NCI-H82 (cell line): ENCODE results near the gene SCN8A.
"Not testable (repeated sequence)": the region's sequence is repeated elsewhere in the genome, so short reads cannot be mapped to it uniquely, and the experiment has no call there.

Source experiments
- DNase-seq: peaks from one replicate; lab custom pipeline; 2025; lab: John Stamatoyannopoulos, UW

SCN8A gene

DNA sequence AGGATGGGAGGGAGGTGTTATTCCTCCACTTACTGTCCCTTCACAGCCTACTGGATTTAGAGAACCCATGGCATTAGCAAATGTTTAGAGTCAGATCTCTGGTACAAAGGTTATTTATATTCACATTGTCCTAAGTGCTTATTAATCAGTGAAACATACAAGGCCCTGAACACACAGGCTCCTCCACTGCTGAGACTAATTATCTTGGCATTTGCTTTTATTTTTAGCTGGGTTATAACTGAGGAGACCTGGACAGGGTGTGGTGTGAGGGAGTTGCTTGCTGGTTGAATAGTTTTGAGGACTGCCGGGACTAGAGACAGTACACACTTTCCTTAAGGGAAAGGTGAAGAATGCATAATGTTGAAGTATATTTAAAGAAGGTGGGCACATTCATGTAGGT lies 180.0 kb downstream of the SCN8A start:
- no peak for DNase-seq

DNA sequence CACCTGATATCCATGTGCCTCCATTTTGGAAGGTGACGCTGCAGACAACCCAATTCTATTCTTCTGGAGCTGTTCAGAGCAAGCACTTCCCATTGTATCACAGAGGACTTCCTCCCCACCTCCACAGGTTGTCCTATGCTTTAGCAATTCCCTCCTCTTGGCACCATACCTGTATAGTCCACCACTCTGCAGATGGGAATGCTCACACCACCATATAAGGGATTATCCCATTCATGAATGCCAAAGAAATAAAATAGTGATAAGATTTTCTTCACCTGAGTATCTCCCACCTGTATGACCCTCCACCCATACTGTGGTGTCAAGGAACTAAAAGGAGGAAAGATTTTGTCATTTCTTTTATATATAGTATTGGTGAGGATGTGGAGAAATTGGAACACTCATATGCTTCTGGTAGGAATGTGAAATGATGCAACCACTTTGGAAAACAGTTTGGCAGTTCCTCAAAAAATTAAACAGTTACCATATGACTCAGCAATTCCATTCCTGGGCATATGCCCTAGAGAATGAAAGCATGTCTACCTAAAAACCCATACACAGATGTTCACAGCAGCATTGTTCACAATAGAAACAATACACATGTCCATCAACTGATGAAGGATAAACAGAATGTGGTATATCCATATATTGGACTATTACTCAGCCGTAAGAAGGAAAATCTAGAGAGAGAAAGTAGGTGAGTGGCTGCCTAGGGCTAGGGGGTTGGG lies 182.3 kb downstream of the SCN8A start:
- DNase-seq, result no peak

DNA sequence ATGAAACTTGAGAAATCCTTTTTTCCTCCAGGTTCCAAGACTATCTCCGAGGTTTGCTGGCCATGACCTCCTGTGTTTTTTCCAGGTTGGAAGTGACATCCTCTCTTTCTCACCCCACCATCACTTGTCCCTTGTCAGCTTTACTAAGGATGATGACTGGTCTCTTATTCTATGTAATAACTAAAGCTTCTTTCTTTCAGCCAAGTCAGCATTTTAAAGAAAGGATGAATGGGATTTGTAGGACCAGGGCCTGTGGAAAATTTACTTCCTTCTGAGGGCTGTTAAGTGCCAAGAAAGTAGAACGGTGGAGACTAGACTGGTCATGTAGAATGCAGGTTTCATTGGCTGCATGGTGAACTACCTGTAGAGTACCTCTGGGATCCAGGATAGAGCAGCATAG lies 183.9 kb downstream of the SCN8A start:
- no peak for DNase-seq

DNA sequence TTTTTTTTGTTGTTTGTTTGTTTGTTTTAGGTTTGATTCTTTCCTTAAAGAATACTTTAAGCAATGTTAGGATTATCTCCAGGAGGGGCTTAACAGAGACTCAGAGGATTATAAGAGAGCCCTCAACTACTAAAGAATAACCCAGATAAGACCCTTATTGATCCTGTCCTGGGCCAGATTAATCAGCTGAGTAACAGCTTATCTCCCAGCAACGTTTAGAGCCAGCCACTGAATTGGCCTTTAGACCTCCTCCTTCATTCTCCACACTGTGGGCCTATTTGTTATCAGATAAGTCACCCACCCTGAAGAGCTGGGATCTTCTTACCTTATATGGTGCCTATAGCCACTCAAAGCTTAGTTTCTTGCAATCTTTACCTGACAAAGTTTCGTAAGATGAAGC lies 186.4 kb downstream of the SCN8A start:
- peak; percentile 97 for DNase-seq

DNA sequence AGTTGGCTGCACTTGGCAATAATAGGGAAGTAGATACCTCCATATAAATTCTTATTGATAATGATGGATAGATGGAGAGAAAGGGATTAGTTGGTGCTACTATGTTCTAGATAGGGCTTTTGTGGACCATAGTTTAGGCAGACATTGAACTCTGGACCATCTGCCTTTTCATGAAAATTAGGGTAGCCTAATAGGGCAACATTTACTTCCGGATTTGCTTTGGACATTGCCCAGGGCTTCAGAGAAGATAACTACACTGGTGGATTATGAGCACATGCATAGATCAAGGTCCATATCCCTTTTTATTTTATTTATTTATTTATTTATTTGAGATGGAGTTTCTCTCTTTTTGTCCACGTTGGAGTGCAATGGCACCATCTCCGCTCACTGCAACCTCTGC lies 186.9 kb downstream of the SCN8A start:
- DNase-seq, result no peak

DNA sequence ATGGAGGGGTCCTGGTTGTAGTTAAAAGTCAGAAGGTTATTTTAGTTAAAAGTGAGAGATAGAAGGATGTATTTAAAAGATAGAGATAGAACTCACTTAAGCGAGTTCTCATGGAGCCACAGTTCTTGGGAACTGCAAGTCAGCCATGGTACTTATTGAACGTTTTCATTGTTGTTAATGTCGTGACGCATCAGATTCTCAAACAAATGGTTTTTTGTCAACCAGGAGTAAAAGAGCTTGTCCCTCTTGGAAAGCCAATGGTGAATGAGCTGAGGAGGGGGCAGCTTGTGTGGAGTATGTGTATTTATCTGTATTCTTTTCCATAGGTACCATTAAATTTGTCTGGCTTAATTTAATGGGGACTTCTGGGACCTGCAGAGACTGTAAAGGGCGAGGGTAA lies 188.8 kb downstream of the SCN8A start:
- DNase-seq, result no peak

DNA sequence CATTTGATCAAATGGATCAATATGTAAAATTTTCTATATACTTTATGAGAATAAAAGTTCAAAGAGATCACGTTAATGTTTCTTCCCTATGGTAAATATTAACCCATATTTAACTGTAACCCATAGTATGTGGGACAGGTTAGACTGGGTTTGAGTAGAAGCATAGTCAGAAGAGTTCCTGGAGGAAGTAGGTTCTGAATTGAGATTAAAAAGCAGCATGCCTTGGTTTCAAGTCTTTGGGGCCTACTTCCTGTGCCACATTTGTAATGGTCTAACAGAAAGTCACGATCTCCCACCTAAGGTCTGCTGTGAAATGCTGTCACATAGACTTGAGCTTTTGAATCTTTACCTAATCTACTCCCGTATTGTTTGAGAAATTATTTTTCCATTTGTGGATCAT lies 193.7 kb downstream of the SCN8A start:
- no peak for DNase-seq

DNA sequence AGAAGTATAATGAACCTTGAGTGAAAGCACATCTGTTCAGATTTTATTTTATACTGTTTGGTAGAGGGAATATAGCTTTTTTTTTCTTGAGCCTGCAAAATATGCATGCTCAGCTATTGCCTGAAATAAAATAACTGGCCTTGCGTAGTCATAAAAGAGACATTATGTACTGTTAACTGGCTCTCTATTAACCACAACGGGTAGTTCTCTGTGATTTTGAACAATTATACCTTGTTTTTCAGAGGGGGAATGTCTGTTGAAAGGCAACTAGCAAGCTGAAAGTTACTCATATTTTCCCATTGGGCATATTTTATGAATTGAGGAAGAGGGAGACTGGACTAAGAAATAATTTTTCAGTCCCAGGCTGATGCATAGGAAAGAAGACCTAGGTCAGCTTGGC lies 194.9 kb downstream of the SCN8A start:
- DNase-seq, result no peak

DNA sequence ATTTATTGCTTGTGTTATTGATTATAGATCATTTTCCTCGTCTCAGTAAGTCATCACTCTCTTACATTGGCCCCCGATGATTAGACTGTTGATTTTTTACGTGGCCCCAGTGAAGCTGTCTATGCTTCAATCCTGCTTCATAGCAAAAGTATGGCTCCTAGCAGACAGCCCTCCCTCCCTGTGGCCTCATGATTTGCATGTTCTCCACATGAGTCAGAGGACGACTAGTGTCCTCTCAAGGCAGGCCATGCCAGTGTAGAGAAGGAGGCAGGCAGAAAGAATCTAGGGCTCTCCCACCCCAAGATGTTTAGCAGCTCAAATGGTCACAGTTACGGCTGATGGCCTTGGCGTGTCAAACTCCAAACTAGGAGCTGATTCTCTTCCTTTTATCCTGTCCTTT lies 197.8 kb downstream of the SCN8A start:
- no peak for DNase-seq

DNA sequence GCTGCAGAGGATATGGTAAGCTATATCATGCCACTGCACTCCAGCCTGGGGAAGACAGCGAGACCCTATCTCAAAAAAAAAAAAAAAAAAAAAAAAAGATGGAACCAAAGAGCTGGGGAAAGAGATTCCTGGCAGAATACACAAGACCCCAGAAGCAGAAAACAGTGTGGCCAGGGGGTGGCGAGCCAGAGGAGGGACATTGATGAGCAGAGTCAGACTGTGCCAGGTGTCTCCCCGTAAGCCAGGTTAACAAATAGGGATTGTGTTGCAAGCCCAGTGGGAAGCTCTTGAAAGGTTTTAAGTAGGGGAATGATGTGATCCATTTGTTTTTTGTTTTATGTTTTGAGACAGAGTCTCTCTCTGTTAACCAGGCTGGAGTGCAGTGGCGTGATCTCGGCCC lies 201.4 kb downstream of the SCN8A start:
- no peak for DNase-seq

DNA sequence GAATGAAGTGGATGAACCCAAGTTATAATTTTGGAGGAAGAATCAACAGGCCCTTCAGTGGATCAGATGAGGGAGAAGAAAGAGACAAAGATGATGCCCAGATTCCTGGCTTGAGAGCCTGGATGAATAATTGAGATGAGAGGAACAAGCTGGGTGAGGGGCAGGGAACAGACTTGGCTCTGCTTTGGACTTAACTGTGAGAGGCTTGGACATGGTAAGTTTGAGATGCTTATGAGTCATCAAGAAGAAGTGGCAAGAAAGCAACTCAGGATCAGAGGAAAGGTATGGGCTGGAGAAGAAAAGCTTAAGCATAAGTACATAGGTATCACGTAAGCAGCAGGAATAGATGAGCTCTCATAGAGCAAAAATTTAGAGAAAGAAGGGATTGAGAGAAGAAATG lies 202.2 kb downstream of the SCN8A start:
- no peak for DNase-seq

DNA sequence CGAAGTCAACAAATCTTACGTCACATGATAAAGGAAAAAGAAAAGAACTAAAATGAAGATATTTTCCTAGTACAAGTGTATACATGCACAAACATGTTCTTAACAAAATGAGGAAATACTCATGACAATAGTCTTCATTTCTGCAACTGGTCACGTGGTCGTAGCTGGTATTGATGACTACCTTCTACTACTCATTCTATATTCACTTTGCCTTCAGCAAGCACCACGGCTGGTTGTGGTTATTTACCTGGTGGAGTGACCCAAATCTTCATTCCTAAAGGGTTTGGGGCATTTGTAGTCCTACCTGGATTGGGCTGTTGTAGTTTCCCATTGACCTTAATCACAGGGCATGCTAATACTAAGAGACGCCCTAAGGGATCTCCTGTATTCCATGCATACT lies 206.3 kb downstream of the SCN8A start:
- DNase-seq, result no peak

DNA sequence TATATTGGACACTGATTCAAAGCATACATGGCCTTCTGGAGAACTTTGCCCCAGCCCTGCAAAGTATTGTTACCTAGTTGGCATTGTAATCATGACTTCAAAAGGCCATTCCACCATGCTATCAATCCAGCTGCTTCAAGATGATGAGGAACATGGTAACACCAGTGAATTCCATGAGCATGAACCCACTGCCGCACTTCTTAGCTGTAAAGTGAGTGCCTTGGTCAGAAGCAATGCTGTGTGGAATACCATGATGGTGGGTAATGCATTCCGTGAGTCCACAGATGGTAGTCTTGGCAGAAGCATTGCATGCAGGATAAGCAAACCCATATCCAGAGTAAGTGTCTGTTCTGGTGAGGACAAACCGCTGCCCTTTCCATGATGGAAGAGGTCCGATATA lies 207.0 kb downstream of the SCN8A start:
- DNase-seq, result not testable (repeated sequence)

DNA sequence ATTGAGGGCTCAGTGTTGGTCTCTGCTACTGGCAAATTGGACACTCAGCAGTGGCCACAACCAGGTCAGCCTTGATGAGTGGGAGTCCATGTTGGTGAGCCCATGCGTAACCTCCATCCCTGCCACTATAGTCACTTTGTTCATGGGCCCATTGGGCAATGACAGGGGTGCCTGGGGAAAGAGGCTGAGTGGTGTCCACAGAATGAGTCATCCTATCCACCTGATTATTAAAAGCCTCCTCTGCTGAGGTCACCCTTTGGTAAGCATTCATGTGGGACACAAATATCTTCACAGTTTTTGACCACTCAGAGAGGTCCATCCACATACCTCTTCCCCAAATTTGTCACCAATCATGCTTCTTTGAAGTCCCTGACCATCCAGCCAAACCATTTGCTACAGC lies 207.5 kb downstream of the SCN8A start:
- DNase-seq, result no peak

DNA sequence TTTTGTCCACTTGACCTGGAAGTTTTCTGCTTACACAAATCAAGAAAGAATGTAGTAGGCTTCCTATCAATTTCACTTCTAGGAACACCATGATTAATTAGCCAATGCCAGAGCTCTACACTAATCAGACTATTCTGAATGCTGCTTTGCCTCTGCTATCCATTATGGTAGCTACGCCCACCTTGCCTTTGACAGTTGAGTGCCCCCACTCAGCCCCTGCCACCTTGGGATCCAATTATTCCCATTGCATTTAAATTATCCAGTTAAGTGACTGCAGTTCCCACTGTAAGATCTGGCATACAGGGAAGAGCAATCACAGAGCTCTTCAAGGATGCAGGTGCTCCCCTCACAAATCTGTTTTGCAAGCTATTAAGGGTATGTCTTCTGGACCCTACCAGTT lies 210.0 kb downstream of the SCN8A start:
- DNase-seq, result peak; percentile 97

DNA sequence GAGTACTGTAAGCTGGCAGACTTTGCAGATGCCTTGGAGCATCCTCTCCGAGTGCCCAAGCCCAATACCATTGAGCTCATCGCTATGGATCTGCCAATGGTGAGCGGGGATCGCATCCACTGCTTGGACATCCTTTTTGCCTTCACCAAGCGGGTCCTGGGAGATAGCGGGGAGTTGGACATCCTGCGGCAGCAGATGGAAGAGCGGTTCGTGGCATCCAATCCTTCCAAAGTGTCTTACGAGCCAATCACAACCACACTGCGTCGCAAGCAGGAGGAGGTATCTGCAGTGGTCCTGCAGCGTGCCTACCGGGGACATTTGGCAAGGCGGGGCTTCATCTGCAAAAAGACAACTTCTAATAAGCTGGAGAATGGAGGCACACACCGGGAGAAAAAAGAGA lies 215.9 kb downstream of the SCN8A start:
- DNase-seq, result no peak

DNA sequence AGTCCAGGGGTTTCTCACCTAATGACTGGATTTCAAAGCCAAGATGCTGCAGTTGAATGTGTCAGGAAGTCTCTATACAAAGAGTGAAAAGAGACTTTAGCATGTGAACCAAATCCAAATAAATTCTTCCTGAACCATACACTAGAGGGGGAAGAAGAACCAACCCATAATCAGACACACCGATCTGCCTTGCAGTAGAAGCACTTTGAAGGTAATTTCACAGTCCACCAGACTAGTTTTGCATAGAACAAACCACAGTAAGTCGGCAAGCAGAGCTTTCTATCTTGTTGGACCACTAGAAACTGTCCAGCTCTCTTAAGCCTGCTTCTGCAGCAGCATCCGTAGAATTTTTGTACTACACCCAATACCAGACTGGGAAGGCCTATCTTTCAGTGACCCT lies 218.2 kb downstream of the SCN8A start:
- no peak for DNase-seq

DNA sequence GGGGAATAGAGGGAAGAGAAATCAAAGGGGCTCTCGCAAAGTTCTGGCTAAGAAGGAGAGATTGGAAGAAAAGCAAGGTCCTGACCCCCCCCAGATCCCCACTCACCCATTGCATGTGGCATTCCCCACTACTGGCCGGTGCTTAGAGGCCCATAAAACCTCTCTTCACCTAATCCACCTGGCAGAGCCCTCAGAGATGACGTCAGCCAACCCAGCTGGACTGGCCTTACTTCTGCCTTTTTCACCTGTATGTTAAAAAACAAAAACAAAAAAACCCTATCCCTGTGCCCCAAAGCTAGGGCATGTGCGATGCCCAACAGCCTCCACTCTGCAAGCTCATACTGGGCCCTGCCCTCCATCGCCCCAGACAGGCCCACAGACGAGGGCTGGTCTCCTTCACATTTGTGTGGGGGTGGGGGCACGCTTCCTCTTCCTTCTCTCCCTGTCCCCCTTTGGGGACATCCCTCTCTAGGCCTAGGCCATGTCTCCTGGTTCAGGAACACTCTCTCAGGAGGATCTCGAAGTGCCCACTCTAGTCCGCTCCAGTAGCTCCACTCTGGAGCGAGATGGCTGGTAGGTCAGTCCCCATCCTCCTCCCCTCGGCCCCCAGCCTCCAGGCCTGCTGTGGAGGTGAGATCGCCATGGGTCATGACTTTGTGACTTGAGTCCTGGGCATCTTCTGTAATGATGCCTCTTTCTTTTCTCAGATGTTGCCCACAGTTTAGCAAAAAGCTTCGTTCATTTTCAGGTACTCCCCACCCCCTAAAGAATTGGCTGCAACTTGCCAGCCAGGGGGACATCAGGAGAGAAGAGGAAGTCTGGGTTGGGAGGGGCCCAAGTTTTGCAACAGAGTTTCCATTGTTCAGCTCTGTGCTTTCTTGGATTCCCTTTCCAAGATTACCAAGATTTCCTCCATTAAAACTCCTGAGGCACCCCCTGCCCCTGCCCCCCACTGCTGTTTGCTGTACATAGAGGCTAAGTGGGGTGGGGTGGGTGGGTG lies 220.5 kb downstream of the SCN8A start:
- DNase-seq, result no peak

DNA sequence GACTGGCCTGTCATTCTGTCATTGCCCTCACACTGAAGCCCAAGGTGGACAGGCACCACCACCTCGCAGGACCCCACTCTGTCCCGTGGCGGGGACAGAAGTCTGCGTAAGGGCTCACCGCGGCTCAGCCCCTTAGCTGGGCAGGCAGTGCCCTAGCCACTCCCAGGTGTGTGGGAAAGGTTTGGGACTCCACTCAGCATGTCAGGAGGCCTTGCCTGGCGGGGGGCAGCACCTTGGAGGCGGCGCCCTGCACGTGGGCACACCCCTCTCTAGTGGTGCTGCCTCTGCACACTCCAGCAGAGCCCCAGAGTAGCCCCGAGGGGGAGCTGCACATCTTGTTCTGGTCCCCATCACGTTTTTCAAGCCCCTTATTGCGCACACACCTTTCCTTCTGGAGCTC lies 221.8 kb downstream of the SCN8A start:
- no peak for DNase-seq

DNA sequence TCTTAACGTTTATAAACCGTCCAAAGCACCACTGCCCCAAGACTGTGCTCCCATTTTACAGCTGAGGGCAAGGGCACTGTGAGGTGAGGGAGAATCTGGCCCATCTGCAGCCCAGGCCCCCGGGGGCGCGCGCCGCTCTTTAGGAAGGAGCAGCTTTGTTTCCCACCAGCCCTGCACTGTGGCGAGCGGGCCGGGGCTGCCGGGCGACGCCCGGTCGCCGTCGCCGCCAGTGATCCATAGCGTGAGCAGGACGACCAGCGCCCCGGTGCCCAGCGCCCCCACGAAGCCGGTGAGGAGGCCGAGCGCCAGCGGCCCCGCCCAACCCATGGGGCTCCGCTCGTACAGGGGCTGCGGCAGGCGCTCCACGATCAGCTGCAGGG lies 222.9 kb downstream of the SCN8A start:
- DNase-seq, result no peak

DNA sequence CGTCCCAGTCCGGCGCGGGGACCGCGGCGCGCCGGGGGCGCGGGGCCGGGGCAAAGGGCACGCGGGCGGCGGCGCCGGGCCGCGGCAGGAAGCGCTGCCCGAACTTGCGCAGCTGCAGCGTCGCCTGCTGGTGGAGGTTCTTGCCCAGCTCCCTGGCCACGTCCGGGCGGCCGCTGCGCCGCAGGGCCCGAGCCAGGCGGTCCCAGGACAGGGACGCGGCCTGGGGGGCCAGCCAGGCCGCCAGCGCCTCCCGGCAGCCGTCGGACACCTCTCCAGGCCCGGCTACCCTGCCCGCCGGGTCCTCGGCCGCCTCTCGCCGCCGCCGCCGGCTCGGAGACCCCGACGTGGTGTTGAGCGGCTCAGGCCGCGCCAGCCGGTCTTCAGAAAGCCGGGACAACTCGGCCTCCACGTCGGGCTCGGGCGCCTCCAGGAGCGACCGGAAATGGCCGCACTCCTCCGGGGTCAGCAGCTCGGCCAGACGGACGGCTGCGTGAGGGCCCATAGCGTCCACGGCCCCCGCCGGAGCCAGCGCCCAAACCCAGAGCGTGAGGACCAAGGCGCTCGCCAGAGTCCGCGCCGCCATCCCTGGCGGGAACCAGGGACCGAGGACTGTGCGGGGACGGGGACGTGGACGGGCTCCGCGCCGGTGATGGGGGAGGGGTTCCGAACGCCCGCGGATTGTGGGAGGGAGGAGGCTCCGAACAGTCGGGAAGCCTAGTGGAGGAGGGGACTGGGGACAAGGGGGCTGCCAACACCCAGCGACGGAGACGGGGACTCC lies 223.5 kb downstream of the SCN8A start:
- peak; percentile 68 for DNase-seq

DNA sequence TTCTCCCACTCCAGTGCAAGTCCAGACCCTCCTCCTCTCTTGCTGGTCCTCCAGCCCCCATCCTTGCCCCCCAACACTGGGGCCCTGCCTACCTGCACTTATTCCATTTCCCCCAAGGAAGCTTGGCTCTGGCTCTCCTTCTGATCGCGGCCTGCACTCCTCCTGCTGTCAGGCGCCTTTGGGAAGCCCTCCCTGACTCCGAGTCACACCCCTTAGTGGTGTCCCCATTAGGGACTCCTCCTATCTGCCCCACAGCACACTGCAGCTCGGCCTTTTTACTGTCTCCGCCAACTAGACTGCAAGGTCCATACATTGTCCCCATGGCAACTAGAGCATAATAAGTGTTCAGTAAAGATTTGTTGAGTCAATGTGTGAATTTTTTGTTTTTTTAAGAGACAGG lies 224.5 kb downstream of the SCN8A start:
- DNase-seq, result no peak
